Measurements from ENCODE around the gene BLZF1.
"Not testable (repeated sequence)": the region's sequence is repeated elsewhere in the genome, so short reads cannot be mapped to it uniquely, and the experiment has no call there.

The BLZF1 gene

DNA sequence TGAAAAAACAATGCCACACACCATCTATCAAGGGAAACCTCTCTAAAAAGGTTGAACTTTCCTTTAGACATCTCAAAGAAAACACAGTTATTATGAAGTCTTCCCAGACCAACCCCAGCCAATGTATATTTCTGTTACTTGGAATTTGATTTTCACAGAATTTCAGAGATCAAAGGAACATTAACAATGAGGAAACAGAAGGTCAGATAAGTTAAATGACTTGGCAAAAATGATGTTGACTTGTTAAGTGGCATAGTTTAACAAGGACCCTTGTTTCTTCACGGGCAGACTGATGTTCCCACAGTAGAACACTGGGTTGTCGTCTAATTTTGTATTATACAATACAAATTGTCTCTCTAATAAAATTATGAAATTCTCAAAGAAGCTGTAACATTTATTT is 29.4 kb upstream of the BLZF1 start:
- ChIA-PET CTCF (interaction anchor here (2.8 kb wide), 1 partner anchor 10 kb away, joined by 16 read pairs; no protein-coding TSS in a partner anchor), POLR2A (no interaction called here)
- no peak for DNase-seq (ENCODE audit: low read depth, low spot score)
- H3K4me3 ChIP-seq (ENCODE audit: low read depth, low read length), result no peak overlapping the region
- TF ChIP-seq, protein P1, sequence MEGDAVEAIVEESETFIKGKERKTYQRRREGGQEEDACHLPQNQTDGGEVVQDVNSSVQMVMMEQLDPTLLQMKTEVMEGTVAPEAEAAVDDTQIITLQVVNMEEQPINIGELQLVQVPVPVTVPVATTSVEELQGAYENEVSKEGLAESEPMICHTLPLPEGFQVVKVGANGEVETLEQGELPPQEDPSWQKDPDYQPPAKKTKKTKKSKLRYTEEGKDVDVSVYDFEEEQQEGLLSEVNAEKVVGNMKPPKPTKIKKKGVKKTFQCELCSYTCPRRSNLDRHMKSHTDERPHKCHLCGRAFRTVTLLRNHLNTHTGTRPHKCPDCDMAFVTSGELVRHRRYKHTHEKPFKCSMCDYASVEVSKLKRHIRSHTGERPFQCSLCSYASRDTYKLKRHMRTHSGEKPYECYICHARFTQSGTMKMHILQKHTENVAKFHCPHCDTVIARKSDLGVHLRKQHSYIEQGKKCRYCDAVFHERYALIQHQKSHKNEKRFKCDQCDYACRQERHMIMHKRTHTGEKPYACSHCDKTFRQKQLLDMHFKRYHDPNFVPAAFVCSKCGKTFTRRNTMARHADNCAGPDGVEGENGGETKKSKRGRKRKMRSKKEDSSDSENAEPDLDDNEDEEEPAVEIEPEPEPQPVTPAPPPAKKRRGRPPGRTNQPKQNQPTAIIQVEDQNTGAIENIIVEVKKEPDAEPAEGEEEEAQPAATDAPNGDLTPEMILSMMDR (IDR thresholded peaks at IDR 0.05; ENCODE audit: insufficient read depth, low read length, missing control alignments), result no peak

DNA sequence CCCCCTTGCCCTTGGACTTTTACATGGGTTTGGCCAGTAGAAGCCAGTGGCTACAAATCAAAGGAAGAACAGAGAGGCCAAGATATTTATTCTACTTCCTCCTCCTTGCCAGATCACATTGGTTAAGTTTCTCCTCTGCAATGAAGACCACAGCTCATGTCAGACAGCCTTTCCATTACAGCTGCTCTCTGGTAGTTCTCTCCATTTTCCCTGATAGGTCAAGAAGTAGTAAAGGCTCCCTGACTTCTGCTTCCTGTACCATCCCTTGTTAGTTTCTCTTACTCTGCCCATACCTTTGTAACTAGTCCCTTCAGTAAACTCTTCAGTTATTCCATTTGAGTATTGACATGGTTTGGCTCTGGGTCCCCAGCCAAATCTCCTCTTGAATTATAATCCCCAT is 28.2 kb upstream of the BLZF1 start:
- ChIA-PET CTCF (interaction anchor here (2.8 kb wide), 1 partner anchor 9 kb away, joined by 16 read pairs; no protein-coding TSS in a partner anchor), POLR2A (no interaction called here)
- no peak overlapping the region for H3K4me3 ChIP-seq (ENCODE audit: low read depth, low read length)
- DNase-seq (ENCODE audit: low read depth, low spot score), result no peak
- TF ChIP-seq, protein P1 (IDR thresholded peaks at IDR 0.05; ENCODE audit: insufficient read depth, low read length, missing control alignments), result no peak

GRCh38 chr1:169340882-169341281 is 27.1 kb upstream of the BLZF1 start:
- ChIA-PET CTCF (no interaction called here), POLR2A (no interaction called here)
- TF ChIP-seq, protein P1 (IDR thresholded peaks at IDR 0.05; ENCODE audit: insufficient read depth, low read length, missing control alignments), result no peak
- no peak for DNase-seq (ENCODE audit: low read depth, low spot score)
- H3K4me3 ChIP-seq (ENCODE audit: low read depth, low read length), result no peak overlapping the region

- H3K4me3 ChIP-seq (ENCODE audit: low read depth, low read length); POLR2A ChIA-PET; DNase-seq (ENCODE audit: low read depth, low spot score); CTCF ChIA-PET: not testable (repeated sequence)
These were observed 25.9 kb upstream of the BLZF1 start for GRCh38 chr1:169342096-169342495.

DNA sequence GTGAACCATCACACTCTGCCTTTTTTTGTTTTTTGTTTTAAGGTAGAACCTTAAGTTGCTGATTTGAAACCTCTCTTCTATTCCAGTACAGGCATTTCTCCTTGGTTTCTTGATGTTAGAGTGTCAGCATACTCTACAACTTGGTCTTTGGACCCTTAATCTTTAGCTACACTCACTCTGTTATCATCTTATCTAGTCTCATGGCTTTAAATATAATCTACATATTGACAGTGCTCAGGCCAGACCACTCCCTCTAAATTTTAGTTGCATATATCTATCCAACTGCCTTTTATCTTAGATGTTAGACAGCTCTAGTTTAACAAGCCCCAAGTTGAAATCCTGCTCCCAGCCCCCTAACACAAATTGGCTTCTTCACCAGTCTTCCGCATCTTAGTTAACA is 22.5 kb upstream of the BLZF1 start:
- TF ChIP-seq, protein P1 (IDR thresholded peaks at IDR 0.05; ENCODE audit: insufficient read depth, low read length, missing control alignments), result no peak
- CTCF ChIA-PET, result interaction anchor here (11.2 kb wide), 1 partner anchor 740 kb away, joined by 122 read pairs; no protein-coding TSS in a partner anchor
- no peak overlapping the region for H3K4me3 ChIP-seq (ENCODE audit: low read depth, low read length)
- POLR2A ChIA-PET, result no interaction called here
- no peak for DNase-seq (ENCODE audit: low read depth, low spot score)

DNA sequence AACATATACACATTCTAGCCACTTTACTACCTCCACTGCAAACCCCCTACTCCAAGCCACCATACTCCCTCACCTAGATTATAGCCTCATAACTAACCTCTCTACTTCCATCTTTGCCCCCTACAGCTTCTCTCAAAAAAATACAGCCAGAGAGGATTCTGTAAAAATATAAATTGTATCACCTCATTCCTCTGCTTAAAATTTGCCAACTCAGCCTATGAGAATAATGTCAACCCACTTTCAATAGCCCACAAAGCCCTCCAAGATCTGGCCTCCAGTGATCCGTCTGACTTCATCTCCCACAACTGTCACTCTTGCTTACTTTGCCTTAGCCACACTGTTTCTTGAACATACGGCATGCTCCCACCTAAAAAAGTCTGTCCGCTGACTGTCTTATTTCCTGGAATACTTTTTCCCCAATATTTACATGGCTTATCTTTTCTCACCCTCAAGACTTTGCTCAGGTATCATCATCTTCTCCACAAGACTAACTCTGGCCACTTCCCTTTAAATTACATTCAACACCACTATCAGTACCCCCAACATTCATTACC is 21.9 kb upstream of the BLZF1 start:
- CTCF ChIA-PET, result interaction anchor here (1.1 to 11.2 kb wide), 2 partner anchors 233 to 741 kb away, joined by 3 to 122 read pairs; no protein-coding TSS in a partner anchor
- no peak overlapping the region for H3K4me3 ChIP-seq (ENCODE audit: low read depth, low read length)
- TF ChIP-seq, protein P1 (IDR thresholded peaks at IDR 0.05; ENCODE audit: insufficient read depth, low read length, missing control alignments), result no peak
- no peak for DNase-seq (ENCODE audit: low read depth, low spot score)
- POLR2A ChIA-PET, result no interaction called here

All from AG04449 (cell line).